T-helper 9 cell (primary cell): ENCODE results near the gene MEGF6.
A peak's percentile ranks its signal among the peaks of the same experiment; 100 is the strongest.

Experiments
- DNase-seq: peaks from one replicate; pipeline ENCODE4 v3.0.0-alpha.2; 2020
- total RNA-seq, 2 donors: gene quantifications; one replicate each; lab custom pipeline; 2026; lab: John Stamatoyannopoulos, UW

The MEGF6 gene, protein sequence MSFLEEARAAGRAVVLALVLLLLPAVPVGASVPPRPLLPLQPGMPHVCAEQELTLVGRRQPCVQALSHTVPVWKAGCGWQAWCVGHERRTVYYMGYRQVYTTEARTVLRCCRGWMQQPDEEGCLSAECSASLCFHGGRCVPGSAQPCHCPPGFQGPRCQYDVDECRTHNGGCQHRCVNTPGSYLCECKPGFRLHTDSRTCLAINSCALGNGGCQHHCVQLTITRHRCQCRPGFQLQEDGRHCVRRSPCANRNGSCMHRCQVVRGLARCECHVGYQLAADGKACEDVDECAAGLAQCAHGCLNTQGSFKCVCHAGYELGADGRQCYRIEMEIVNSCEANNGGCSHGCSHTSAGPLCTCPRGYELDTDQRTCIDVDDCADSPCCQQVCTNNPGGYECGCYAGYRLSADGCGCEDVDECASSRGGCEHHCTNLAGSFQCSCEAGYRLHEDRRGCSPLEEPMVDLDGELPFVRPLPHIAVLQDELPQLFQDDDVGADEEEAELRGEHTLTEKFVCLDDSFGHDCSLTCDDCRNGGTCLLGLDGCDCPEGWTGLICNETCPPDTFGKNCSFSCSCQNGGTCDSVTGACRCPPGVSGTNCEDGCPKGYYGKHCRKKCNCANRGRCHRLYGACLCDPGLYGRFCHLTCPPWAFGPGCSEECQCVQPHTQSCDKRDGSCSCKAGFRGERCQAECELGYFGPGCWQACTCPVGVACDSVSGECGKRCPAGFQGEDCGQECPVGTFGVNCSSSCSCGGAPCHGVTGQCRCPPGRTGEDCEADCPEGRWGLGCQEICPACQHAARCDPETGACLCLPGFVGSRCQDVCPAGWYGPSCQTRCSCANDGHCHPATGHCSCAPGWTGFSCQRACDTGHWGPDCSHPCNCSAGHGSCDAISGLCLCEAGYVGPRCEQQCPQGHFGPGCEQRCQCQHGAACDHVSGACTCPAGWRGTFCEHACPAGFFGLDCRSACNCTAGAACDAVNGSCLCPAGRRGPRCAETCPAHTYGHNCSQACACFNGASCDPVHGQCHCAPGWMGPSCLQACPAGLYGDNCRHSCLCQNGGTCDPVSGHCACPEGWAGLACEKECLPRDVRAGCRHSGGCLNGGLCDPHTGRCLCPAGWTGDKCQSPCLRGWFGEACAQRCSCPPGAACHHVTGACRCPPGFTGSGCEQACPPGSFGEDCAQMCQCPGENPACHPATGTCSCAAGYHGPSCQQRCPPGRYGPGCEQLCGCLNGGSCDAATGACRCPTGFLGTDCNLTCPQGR (N-terminal part only)
- 181 to 192 reads per million in 2 donors for total RNA-seq

DNA sequence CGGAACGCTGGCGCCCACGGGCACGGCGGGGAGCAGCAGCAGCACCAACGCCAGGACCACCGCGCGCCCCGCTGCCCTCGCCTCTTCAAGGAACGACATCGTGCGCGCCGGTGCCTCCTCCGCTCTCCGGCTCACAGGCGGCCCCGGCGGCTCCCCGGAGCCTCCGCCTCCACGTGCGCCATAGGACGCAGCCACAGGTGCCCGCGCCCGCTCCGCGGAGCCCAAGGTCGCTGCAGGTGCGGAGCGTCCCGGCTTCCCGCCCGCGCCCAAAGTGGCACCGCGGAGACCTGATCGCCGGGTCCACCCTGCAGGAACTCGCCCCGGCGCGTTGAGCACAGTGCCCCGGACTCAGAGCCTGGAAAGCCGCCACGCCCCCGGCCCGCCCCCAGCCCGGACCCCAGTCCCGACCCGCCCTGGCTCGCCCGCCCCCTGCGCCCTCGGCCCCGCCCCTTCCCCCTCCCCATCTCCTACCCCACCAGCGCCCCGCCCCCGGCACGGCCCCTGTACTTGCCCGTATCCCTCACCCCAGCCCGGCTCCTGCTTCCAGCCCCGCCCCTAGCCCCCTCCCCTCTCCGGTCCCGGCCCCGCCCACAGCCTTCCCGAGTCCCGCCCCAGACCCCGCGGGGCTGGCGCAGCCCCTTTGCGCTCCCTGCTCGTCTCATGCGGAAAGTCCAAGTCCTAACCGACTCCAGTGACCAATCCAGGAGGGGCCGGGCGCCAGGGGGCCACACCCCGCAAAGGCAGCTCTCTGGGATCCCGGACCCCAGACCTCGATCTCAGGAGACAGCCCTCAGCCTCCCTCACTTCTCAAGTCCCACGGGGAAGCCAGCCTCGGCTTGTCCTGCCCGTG, at the start of gene MEGF6:
Gene MEGF6 (minus strand): TSS at position 339 of the 850 bp plus-strand sequence. CDS start 240 bp downstream, at position 99.
- DNase-seq = peak; percentile 64

DNA sequence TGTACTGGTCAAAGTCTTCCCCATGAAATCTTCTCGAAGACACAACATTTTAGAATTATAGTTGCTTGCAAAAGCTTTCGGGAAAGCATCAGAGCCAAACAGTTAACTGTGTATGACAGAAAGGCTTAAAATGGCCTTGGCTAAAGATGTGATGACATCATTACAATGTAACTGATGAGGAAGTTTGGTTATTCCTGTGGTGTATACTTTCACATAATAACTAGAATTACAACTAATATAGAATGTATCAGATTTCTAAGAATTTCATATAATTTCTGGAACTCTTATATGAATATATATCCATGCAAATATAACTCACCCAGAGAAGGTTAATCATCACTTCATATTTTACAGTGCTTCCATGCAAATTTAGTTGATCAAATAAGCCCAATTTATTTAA, 49.4 kb upstream of the MEGF6 start:
- DNase-seq = no peak

DNA sequence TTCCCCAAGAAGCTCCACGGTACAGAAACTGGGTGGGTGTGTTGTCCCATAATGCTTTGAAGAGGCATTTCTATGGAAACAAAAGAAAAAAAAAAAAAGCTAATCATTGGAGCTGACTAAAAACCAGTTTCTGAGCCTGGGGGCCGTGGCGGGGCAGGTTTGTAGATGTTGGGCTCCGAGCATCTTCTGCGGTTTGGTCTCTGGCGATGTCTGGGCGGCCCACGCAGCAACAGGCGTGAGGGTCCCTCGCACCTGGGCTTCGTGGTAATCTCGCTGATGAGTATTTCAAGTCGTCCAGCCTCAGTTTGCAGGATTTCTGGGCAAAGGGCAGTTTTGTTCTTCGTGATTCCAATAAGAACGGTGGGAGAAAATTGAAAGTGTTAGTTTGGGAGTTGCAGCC, 47.8 kb upstream of the MEGF6 start:
- no peak for DNase-seq

DNA sequence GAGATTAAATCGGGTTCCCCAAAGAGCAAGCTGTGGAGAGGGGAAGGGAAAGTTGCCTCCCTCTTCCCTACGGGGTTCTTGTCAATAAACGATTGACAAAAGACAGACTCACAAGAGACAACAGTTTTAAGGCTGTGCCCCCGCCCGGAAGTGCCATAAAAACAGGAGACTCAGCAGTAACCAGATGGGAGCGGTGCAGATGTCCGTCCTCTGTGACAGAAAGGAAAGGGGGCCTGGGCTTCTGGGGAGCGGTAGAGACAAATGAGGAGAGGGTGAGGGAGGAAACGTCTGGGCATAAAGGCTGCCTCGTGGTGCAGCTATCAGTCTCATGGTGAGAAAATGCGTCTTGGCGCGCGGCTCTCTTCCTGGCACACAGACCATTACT, 46.9 kb upstream of the MEGF6 start:
- DNase-seq = no peak

DNA sequence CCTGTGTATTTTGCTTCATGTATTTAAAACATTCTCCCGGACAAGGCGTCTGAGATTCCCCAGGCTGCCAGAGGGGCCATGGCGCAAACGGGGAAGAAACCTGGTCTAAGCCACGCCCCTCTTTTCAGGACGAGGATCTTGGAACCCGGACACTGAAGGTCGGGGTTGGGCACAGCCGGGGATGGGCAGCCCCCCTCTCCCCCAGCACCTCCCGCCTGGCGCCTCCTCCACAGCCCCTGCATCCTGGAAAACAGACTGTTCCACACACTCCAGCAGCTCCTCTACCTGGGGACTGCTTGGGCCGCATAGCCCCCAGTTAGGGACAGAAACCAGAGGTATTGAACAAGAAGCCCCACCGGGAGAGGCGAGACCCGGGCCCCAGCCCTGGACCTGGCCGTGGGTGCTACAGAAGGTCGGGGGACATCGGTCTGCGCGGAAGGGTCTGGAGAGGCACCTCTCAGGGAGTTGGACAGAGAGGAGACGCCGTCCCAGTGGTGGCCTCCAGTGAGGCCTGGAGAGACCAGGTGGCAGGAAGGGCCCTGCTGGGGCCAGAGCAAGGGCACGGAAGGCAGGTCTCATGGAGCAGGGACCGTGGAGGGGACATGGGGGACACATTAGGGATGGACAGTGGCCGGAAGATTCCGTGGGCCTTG, 46.4 kb upstream of the MEGF6 start:
- no peak for DNase-seq

DNA sequence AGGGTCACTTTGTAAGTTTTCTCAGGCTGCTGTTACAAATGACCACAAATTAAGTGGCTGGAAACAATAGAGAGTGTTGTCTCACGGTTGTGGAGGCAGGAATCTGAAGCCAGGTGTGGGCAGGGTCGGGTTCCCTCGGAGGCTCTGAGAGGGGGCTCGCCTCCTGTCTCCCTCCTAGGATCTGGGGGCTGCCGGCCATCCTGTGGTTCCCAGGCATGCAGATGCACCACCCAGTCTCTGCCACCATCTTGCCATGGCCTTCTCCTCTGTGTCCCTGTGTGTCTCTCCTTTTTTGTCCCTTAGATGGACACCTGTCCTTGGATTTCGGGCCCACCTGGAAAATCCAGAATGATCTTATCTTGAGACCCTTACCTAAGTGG, 45.8 kb upstream of the MEGF6 start:
- no peak for DNase-seq

DNA sequence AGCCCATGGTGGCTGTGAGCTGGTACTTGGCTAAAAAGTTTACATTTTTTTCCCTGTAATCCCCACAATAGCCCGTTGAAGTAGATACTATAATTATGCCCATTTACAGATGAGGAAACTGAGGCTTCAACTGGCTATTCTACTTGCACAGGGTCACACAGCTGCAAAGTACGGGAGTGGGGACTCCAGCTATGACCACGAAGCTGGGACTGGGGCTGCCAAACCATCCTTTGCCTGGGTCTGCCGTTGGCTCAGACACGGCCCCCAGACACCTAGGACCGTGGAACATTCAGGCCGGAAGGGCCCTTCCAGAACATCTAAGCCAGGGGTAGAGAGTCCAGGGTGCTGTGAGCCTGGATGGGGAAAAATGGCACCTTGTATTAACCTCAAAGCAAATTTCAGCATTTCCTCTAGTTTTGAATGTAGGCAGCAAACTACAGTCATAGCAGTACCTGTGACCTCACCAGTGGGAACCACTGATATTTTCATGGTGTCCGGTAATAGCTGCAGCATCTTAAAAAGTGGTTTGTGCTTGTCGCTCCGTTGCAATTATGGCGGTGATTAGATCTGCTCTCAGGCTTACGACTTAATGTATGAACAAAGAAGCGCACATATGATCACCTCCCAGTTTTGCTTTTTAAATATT, 45.3 kb upstream of the MEGF6 start:
- DNase-seq = no peak

DNA sequence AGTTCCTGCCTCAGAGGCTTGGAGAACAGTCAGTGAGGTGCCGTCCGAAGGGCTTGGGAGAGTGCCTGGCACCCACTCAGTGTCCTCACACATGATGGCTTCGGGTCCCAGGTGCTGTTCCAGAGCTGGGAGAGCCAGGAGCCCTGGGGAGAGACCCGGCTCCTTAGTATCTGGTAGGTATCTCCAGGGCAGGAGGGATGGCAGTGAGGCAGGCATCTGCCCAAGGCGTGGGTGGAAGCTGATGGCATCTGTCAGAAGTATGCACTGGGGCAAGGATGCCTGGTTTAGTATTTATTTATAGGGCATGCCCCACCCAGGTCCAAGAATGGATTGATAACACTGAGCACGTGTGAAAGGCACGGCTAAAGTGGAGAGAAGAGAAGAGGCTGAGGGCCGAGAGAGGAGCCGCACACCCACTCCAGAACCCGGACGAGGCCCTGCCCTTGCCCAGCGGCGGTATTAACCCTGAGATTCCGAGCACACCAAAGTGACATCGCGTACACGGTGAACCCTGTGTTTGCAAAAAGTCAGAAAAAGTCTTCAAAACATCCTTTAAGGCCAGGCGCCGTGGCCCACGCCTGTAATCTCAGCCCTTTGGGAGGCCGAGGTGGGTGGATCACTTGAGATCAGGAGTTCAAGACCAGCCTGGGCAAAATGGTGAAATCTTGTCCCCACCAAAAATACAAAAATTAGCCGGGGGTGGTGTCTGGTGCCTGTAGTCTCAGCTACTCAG, 43.4 kb upstream of the MEGF6 start:
- no peak for DNase-seq

DNA sequence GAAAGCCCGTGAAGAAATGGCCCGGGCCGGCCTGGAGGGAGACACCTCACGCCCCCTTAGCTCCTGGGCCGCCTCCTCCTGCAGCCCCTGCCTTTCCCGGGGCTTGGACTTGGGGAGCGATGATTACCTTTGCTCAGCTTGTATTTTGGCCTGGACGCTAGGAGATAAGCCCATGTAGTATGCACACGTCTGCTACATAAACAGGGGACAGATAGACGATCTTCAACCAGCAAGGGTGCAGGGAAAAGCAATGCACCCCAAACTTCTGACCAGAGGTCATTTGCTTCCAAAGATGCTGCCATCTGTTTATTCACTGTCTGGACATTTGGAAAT, 41.9 kb upstream of the MEGF6 start:
- no peak for DNase-seq

DNA sequence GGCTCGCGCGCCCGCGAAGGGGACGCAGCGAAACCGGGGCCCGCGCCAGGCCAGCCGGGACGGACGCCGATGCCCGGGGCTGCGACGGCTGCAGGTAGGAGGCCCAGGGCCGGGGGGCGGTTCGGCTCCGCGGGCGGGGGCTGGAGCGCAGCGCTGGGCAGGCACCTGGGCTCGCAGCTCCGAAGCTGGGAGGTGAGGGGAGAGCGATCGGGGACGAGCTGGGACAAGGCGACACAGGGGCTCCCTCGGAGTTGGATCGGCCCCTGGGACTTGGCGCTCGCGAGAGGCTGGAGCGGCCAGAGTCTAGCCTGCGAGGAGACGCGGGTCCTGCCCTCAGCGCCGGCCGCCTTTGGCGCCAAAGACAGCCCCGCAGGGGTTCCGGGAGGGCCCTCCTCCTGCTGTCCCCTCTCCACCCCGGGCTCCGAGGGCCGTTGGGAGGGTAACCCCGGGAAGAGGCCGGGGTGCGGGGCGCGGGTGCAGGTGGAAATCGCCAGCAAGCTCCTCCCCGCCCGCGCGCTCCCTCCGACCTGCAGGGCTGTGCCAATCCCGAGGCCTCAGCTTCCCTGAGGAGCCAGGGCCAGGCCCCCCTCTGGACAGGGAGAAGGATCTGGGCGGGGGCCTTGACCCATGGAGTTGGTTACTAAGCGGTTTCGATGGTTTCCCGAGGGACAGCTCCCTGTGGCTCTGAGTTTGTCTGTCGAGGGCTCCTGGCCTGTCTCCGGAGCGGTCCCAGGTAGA, 41.4 kb upstream of the MEGF6 start:
- no peak for DNase-seq

DNA sequence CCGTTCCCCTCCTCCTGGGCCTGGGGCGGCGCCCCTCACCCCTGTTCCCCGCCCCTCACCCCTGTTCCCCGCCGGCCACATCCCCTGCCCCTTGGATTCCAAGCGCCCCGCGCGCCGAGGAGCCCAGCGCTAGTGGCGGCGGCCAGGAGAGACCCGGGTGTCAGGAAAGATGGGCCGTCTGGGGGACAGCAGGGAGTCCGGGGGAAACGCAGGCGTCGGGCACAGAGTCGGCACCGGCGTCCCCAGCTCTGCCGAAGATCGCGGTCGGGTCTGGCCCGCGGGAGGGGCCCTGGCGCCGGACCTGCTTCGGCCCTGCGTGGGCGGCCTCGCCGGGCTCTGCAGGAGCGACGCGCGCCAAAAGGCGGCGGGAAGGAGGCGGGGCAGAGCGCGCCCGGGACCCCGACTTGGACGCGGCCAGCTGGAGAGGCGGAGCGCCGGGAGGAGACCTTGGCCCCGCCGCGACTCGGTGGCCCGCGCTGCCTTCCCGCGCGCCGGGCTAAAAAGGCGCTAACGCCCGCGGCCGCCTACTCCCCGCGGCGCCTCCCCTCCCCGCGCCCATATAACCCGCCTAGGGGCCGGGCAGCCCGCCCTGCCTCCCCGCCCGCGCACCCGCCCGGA, 40.7 kb upstream of the MEGF6 start, which contains the start of gene TP73:
Gene TP73 (plus strand): TSS at position 587 of the 618 bp plus-strand sequence. CDS start 29,850 bp downstream, outside the sequence.
- DNase-seq = no peak

DNA sequence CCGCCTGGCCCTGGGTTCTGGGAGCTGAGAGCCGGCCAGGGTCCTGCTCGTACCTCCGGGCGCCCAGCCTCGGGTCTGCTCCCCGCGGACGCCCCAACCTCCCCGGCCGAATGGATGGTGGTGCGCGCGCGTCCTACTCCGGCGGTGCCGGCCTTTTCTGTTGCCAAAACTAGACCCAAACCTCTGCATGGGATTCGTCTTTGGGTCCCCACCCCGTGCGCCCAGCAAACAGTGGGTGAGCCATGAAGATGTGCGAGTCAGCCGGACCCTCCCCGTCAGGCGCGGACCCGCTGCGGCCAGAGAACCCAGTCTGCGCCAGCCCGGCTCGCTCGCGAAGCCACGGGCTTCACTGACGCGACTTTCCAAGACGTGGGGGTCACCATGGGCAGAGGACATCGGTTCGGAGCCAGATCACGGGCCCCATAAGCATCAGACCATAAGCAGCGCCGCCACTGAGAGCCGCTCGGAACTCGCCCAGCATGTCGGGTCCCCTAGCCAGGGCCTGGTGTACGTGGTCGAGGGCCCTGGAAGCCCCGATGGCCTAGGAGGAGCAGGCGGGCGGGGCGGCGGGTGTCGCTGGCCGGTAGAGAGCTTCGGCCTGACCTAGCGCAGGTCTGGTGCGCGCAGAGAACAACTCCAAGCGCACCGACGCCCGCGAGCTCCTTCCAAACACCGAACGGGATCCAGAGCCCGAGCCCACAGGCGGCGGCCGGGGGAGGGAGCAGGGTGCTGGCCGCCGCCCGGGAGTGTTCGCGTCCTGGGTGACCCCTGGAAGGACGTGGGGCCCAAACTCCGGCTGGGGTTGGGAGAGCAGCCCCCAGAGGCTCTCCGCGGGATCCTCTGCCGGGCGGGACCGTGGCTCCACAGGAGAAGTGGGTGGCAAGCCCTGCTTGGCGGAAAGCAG, 40.0 kb upstream of the MEGF6 start:
- DNase-seq = no peak

DNA sequence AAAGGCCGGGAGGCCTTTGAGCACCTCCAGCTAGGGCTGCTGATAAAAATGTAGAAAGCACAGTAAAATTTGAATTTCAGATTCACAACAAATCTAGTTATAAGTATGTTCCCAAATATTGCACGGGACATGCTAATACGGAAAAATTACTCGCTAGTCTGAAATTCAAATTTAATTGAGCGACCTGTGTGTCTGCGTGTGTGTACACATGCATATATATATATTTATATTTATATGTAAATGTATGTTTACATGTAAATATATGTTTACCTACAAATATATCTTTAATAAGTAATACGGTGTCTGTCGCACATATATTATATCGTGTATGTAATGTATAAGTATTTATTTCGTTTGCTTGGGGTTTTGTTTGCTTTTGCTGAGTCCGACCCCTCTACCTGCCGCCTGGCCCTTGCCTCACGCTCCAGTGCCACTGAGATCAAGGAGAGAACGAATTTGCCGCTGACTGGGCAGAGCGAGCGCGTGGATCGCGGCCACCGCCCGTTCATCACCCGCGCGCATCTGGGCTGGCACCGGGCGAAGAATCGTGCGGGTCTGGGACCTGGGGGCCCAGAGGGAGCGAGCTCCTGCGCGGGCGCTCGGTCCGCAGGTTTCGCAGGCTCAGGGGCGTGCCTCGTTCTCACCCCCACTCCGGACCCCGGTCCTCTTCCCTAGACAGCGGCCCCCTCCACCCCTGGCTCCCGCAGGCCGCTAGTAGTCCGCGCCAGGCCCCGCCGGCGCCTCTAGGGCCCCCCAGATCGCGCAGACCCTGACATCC, 39.1 kb upstream of the MEGF6 start:
- no peak for DNase-seq

DNA sequence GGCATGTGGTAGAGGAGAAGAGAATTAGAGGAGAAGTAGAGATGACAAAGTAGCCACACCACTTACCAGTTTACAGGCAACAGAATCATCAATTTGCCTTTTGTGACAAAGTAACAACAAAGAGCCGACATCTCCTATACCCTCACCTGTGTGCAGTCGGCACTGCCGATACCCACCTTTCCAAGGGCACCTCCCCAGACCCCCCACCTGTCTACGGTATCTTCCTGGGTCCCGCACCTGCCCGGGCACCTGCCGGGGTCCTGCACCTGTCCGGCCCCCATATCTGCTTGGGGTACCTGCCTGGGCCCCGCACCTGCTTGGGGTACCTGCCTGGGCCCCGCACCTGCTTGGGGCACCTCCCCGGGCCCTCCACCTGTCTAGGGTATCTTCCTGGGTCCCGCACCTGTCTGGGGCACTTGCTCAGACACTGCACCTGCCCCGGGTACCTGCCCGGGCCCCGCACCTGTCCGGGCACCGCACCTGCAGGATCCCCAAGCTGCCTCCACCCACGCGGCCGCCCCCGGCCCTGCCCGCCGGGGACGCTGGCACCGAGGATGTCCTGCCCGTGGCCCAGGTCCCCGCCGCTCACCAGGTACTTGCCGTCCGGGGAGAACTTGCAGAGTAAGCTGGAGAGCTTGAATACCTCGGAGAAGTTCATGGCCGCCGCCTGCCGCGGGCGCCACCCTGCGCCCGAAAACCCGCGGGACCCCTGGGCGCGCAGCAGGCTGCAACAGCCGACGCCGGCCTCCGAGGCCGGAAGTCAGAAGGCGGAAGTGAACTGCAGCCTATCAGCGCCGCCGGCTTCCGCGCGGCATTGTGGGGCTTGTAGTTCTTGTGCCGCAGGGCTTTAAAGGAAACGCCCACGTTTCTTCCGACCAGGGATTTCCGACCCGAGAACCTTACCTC, 38.3 kb upstream of the MEGF6 start, which contains the start of gene WRAP73:
Gene WRAP73 (minus strand): TSS at position 762 of the 906 bp plus-strand sequence. CDS start 104 bp downstream, at position 658.
- DNase-seq = peak; percentile 80

DNA sequence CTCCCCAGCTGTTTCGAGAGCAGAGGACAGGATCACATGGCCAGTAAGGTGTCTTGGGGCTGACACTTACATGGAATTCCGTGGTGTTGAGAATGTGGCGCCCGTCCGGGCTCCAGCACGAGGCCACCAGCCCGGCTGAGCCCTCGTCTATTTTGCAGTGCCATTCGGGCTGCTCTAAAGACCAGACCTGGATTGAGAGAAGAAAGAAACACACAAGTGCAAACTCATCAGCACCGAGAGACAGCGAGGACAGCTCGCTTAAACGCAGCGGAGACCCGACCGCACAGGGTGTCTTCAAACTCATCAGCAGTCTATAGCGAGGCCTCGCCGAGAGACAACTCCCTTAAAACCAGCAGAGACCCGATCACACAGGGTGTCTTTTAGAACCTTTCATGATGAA, 35.3 kb upstream of the MEGF6 start:
- no peak for DNase-seq
